Keratinocyte (primary cell): Measurements from ENCODE around the gene CCT7. TPM values are rescaled to one million over a fixed set of nuclear protein-coding genes. Genes with fewer than 3 reads are reported as not detected.

Experiments
- DNase-seq: peaks from one replicate; pipeline ENCODE4 v3.0.0-alpha.2; 2011; ENCODE audit warnings: low read depth, missing footprints, low spot score
- FAIRE-seq: peaks from 2 replicates; lab custom pipeline; 2011; peaks lifted over from hg19 to GRCh38; lab: Jason Lieb, UNC
- H2AFZ ChIP-seq: 2 replicates; pipeline ENCODE4 v1.6.0; 2012; ENCODE audit warnings: low read length, control low read depth, inconsistent platforms; ENCODE audit not compliant: control insufficient read depth
- H3K27ac ChIP-seq: 2 replicates; pipeline ENCODE4 v1.5.1; 2011; ENCODE audit warnings: low read length; ENCODE audit not compliant: control insufficient read depth, insufficient read depth
- H3K27me3 ChIP-seq: 3 replicates; pipeline ENCODE4 v1.6.0; 2011; ENCODE audit warnings: low read length; ENCODE audit not compliant: control insufficient read depth, insufficient read depth; ENCODE audit errors: extremely low read depth
- H3K36me3 ChIP-seq, 2 experiments: 2 replicates in 1 of 2; 3 replicates in 1 of 2; pipeline ENCODE4 v1.5.1; 2011; ENCODE audit warnings: low read length in 2 of 2, mild to moderate bottlenecking in 1 of 2; ENCODE audit not compliant: control insufficient read depth in 2 of 2, insufficient read depth in 2 of 2; ENCODE audit errors: extremely low read depth in 1 of 2
- H3K4me1 ChIP-seq: 3 replicates; pipeline ENCODE4 v1.5.1; 2011; ENCODE audit warnings: low read length; ENCODE audit not compliant: control insufficient read depth, insufficient read depth; ENCODE audit errors: extremely low read depth
- H3K4me2 ChIP-seq: 3 replicates; pipeline ENCODE4 v1.6.0; 2011; ENCODE audit warnings: low read depth, low read length; ENCODE audit not compliant: control insufficient read depth, insufficient read depth; ENCODE audit errors: extremely low read depth
- H3K4me3 ChIP-seq, 3 experiments: fragments of 200-600 bp in 1 of 3; sonication (generic) in 1 of 3; 2 replicates in 2 of 3; 3 replicates in 1 of 3; pipeline ENCODE4 v1.5.1; 2011 to 2016; ENCODE audit warnings: low read length in 3 of 3, mild to moderate bottlenecking in 3 of 3, control low read depth in 2 of 3, inconsistent platforms in 1 of 3, low read depth in 1 of 3, mixed read lengths in 1 of 3, mixed run types in 1 of 3, moderate library complexity in 1 of 3; ENCODE audit not compliant: control insufficient read depth in 2 of 3, insufficient read depth in 2 of 3; ENCODE audit errors: extremely low read depth in 1 of 3
- H3K79me2 ChIP-seq: 2 replicates; pipeline ENCODE4 v1.6.0; 2012; ENCODE audit warnings: low read length; ENCODE audit not compliant: control insufficient read depth, insufficient read depth
- H3K9ac ChIP-seq: 3 replicates; pipeline ENCODE4 v1.6.0; 2011; ENCODE audit warnings: low read length; ENCODE audit not compliant: control insufficient read depth, insufficient read depth; ENCODE audit errors: extremely low read depth
- H3K9me1 ChIP-seq: 3 replicates; pipeline ENCODE4 v1.6.0; 2011; ENCODE audit warnings: low read length; ENCODE audit not compliant: control insufficient read depth, insufficient read depth; ENCODE audit errors: extremely low read depth
- H3K9me3 ChIP-seq: 2 replicates; pipeline ENCODE4 v1.5.1; 2012; ENCODE audit warnings: low read depth, low read length; ENCODE audit not compliant: control insufficient read depth
- H4K20me1 ChIP-seq: 3 replicates; pipeline ENCODE4 v1.6.0; 2011; ENCODE audit warnings: low read length; ENCODE audit not compliant: control insufficient read depth, insufficient read depth; ENCODE audit errors: extremely low read depth
- CTCF ChIP-seq, 3 experiments: IDR thresholded peaks in 1 of 3; conservative IDR thresholded peaks in 1 of 3; optimal IDR thresholded peaks in 1 of 3; 2 replicates in 2 of 3; 3 replicates in 1 of 3; pipeline versions ENCODE3 to v1.5.1; 2011; ENCODE audit warnings: low read length in 3 of 3, mild to moderate bottlenecking in 3 of 3, moderate library complexity in 2 of 3, control low read depth in 1 of 3, inconsistent platforms in 1 of 3; ENCODE audit not compliant: insufficient read depth in 2 of 3; ENCODE audit errors: extremely low read depth in 1 of 3
- EZH2 ChIP-seq: IDR thresholded peaks from one replicate; pipeline ENCODE4 v1.6.1; 2012; ENCODE audit warnings: inconsistent platforms, mild to moderate bottlenecking, low read length, moderate library complexity
- dilution Hi-C: fragments of 300-500 bp; cut with MboI; formaldehyde crosslinking; loops from one replicate; pipeline ENCODE4 v1.7.0; 2020; ENCODE audit warnings: low sequenced_read_pairs; ENCODE audit not compliant: extremely low pct_ligation_motif_present
- polyA plus RNA-seq, 5 experiments: library from polyadenylated mRNA; depleted of rRNA in 3 of 5; stranded (reverse) in 3 of 5; stranded (forward) in 1 of 5; unstranded in 1 of 5; fragments of >200 nt; gene quantifications; 1 replicate in 1 of 5; 2 replicates in 3 of 5; 3 replicates in 1 of 5; pipeline versions ENCODE4 v1.2.1 to v1.2.3, GENCODE V29; 2011 to 2012; ENCODE audit warnings: missing spikeins in 2 of 5, low read depth in 1 of 5, low replicate concordance in 1 of 5

The CCT7 gene
- polyA plus RNA-seq, 1 donor (not counting 4 experiments of a cell fraction or from before 2014, with no cell fraction given), result 357 TPM

- Histone ChIP-seq H3K9me3 (no peaks in the 10 kb centered on the region), H3K27me3 (no peaks in the 10 kb centered on the region), H3K27ac (no peak overlapping the region), H3K4me3 (no peak overlapping the region), H3K36me3 (peaks cover 47 to 70% of the 10 kb centered on the region in 2 experiments), H3K4me2 (no peak overlapping the region), H3K4me1 (peaks cover 18% of the 10 kb centered on the region), H2AFZ (no peak overlapping the region), H4K20me1 (peaks cover 32% of the 10 kb centered on the region), H3K79me2 (peaks cover 22% of the 10 kb centered on the region), H3K9me1 (peaks cover 4% of the 10 kb centered on the region), H3K9ac (no peak overlapping the region)
- no peak for DNase-seq
- no peak for TF ChIP-seq CTCF (optimal IDR thresholded peaks at IDR 0.05 in 1 of 3, IDR thresholded peaks at IDR 0.05 in 1 of 3, conservative IDR thresholded peaks at IDR 0.05 in 1 of 3; ENCODE audit: extremely low read depth in 1 of 3, insufficient read depth in 2 of 3, low read length in 3 of 3)
- TF ChIP-seq EZH2, result no peak
- no peak for FAIRE-seq
- dilution Hi-C loops, result no loop called here
Measured at GRCh38 chr2:73246850-73247249, 12.7 kb downstream of the CCT7 start.

GRCh38 chr2:73249636-73250035 lies 15.5 kb downstream of the CCT7 start:
- no peak overlapping the region for H3K9ac ChIP-seq
- H3K36me3 ChIP-seq, result peaks cover 54 to 77% of the 10 kb centered on the region in 2 experiments
- H3K9me1 ChIP-seq, result peaks cover 10% of the 10 kb centered on the region
- H3K4me1 ChIP-seq, result peaks cover 14% of the 10 kb centered on the region
- DNase-seq, result no peak
- no peak overlapping the region for H3K27ac ChIP-seq
- peaks cover 21% of the 10 kb centered on the region for H4K20me1 ChIP-seq
- H2AFZ ChIP-seq, result no peak overlapping the region
- FAIRE-seq, result no peak
- dilution Hi-C loops, result no loop called here
- no peaks in the 10 kb centered on the region for H3K27me3 ChIP-seq
- H3K79me2 ChIP-seq, result peaks cover 17% of the 10 kb centered on the region
- H3K4me2 ChIP-seq, result no peak overlapping the region
- no peak for TF ChIP-seq EZH2
- TF ChIP-seq CTCF (optimal IDR thresholded peaks at IDR 0.05 in 1 of 3, IDR thresholded peaks at IDR 0.05 in 1 of 3, conservative IDR thresholded peaks at IDR 0.05 in 1 of 3; ENCODE audit: extremely low read depth in 1 of 3, insufficient read depth in 2 of 3, low read length in 3 of 3), result no peak
- no peaks in the 10 kb centered on the region for H3K9me3 ChIP-seq
- no peak overlapping the region for H3K4me3 ChIP-seq
